ENCODE results near the gene BABAM2. TPM values are rescaled to one million over a fixed set of nuclear protein-coding genes. Genes with fewer than 3 reads are reported as not detected.
"Not testable (repeated sequence)": the region's sequence is repeated elsewhere in the genome, so short reads cannot be mapped to it uniquely, and the experiment has no call there.

Gene BABAM2
- total and polyA plus RNA-seq, 7 donors: 34.2 to 74.5 (median 52.3) TPM

DNA sequence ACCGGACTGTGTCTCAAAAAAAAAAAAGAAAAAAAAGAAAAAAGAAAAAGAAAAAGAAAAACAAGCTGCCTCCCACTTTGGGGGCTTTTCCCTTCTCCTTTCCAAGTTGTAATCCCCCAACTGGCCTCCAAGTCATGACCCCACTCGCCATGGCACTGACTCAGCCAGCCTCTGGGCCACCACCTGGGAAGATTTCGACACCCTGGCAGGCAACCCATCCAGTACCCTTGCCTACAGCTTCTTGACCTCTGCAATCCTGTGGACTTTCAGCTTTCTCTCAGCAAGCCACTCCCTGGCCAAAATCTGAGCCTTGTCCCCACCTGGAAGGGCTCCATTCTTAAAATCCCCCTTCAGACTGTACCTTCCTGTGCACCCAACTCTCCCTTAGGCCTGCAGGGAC is 479.8 kb downstream of the BABAM2 start:
- H3K4me3 ChIP-seq: no peak overlapping the region
- peak overlapping the region; percentile 63 for H3K27ac ChIP-seq
- WGBS, 3 donors: 50 to 59% (median 55%) methylated on average over 3 of the region's 3 CpGs
- H3K27me3 ChIP-seq (ENCODE audit: insufficient read depth in 3 of 3, low read length in 2 of 3): no peaks in the 10 kb centered on the region
- H3K4me1 ChIP-seq: peaks cover 25% of the 10 kb centered on the region
- peak; percentile 85 to 97 (median 91) for ATAC-seq
- no peaks in the 10 kb centered on the region for H3K9me3 ChIP-seq
- H3K36me3 ChIP-seq (ENCODE audit: insufficient read depth in 1 of 2, low read depth in 1 of 2): no peaks in the 10 kb centered on the region
- peak in 1 of 2 donors; percentile 88 for DNase-seq
- intact Hi-C loops (cut with DNase I): no loop called here
- TF ChIP-seq, protein P1, sequence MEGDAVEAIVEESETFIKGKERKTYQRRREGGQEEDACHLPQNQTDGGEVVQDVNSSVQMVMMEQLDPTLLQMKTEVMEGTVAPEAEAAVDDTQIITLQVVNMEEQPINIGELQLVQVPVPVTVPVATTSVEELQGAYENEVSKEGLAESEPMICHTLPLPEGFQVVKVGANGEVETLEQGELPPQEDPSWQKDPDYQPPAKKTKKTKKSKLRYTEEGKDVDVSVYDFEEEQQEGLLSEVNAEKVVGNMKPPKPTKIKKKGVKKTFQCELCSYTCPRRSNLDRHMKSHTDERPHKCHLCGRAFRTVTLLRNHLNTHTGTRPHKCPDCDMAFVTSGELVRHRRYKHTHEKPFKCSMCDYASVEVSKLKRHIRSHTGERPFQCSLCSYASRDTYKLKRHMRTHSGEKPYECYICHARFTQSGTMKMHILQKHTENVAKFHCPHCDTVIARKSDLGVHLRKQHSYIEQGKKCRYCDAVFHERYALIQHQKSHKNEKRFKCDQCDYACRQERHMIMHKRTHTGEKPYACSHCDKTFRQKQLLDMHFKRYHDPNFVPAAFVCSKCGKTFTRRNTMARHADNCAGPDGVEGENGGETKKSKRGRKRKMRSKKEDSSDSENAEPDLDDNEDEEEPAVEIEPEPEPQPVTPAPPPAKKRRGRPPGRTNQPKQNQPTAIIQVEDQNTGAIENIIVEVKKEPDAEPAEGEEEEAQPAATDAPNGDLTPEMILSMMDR (IDR thresholded peaks at IDR 0.05): peak; percentile 3

DNA sequence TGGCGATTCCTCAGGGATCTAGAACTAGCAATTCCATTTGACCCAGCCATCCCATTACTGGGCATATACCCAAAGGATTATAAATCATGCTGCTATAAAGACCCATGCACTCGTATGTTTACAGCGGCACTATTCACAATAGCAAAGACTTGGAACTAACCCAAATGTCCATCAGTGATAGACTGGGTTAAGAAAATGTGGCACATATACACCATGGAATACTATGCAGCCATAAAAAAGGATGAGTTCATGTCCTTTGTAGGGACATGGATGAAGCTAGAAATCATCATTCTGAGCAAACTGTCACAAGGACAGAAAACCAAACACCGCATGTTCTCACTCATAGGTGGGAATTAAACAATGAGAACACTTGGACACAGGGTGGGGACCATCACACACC is 481.2 kb downstream of the BABAM2 start:
- ATAC-seq; intact Hi-C loops (cut with DNase I); H3K27ac ChIP-seq; H3K9me3 ChIP-seq; DNase-seq; H3K27me3 ChIP-seq (ENCODE audit: insufficient read depth in 3 of 3, low read length in 2 of 3); H3K4me3 ChIP-seq; H3K36me3 ChIP-seq (ENCODE audit: insufficient read depth in 1 of 2, low read depth in 1 of 2): not testable (repeated sequence)
- WGBS, 3 donors: 79 to 83% (median 80%) methylated on average over 4 of the region's 4 CpGs
- H3K4me1 ChIP-seq: peaks cover 15% of the 10 kb centered on the region

DNA sequence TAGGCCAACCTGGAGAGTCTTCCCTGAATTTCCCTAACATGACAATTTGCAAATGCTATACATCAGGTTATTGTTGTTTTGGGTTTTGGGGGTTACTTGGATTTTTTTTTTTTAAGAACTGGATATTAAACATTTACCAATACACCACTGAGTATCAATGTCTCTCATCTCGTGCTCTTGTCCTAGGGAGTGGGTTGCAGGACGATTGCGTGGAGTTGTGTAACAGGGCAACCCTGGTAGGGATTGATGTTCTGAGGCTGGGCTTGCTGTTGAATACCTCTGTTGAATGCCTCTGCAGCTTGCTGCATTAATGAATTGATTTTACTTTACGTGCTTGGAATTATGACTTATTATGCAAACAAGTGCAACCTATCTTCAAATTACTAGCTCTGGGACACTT is 483.3 kb downstream of the BABAM2 start:
- DNase-seq: no peak
- no peaks in the 10 kb centered on the region for H3K27me3 ChIP-seq (ENCODE audit: insufficient read depth in 3 of 3, low read length in 2 of 3)
- peaks cover 24% of the 10 kb centered on the region for H3K4me1 ChIP-seq
- 80 to 84% (median 81%) methylated on average over 4 of the region's 4 CpGs for WGBS, 3 donors
- TF ChIP-seq, protein P1 (IDR thresholded peaks at IDR 0.05): no peak
- H3K27ac ChIP-seq: no peak overlapping the region
- H3K36me3 ChIP-seq (ENCODE audit: insufficient read depth in 1 of 2, low read depth in 1 of 2): no peaks in the 10 kb centered on the region
- intact Hi-C loops (cut with DNase I): no loop called here
- no peak for ATAC-seq
- no peak overlapping the region for H3K4me3 ChIP-seq
- no peaks in the 10 kb centered on the region for H3K9me3 ChIP-seq

DNA sequence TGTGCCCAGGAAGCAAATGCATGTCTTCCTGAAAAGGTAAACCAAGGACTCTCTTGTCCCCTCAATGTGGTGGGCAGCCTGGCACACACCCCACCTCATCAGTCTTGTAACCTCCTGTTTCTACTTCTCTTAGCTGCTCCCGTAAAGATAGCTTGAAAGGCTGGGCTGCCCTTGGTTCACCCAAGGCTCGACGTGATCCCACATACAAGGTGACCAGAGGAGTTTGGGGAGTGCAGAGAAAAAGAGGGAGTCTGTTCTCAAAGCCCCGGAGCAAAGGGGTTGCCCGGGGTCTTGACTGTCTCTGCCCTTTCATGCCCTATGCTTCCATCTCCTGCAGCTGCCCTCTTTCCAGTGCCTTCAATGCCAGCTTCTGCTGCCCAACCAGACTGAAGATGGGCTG is 483.8 kb downstream of the BABAM2 start:
- H3K4me3 ChIP-seq: no peak overlapping the region
- 64 to 86% (median 66%) methylated on average over 5 of the region's 5 CpGs for WGBS, 3 donors
- intact Hi-C loops (cut with DNase I): no loop called here

DNA sequence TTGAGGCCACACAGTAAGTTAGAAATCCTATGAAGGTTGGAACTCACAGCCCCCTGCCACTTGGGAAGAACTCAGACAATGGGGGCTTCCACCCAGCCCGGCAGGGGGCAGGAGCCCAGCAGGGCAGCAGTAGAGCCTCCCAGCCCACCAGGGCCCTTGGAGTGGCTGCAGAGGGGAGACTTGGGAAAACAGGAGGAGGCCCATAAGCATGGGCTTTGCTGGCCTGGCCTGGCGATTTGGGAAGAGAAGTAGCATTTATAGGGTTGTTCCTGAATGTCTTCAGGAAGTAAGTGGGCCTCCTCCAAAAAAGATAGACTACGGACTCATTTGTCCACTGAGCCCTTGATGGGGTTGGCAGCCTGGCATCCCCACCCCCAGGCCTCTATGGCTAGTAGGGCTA is 484.7 kb downstream of the BABAM2 start:
- peaks cover 24% of the 10 kb centered on the region for H3K4me1 ChIP-seq
- H3K36me3 ChIP-seq (ENCODE audit: insufficient read depth in 1 of 2, low read depth in 1 of 2): no peaks in the 10 kb centered on the region
- intact Hi-C loops (cut with DNase I): loop anchor here in 1 of 2 donors (5.0 kb wide), 1 partner anchor 143 kb away; no protein-coding TSS in a partner anchor
- H3K27ac ChIP-seq: no peak overlapping the region
- ATAC-seq (no peak), DNase-seq (peak in 1 of 2 donors; percentile 29)
- 88 to 91% (median 88%) methylated on average over 3 of the region's 3 CpGs for WGBS, 3 donors
- no peaks in the 10 kb centered on the region for H3K9me3 ChIP-seq
- TF ChIP-seq, protein P1 (IDR thresholded peaks at IDR 0.05): no peak
- H3K27me3 ChIP-seq (ENCODE audit: insufficient read depth in 3 of 3, low read length in 2 of 3): no peaks in the 10 kb centered on the region
- H3K4me3 ChIP-seq: no peak overlapping the region

More for the DNA sequence above, 483.8 kb downstream of the BABAM2 start:
- Histone ChIP-seq H3K27ac (no peak overlapping the region), H3K4me1 (peaks cover 29% of the 10 kb centered on the region), H3K36me3 (ENCODE audit: insufficient read depth in 1 of 2, low read depth in 1 of 2) (no peaks in the 10 kb centered on the region), H3K27me3 (ENCODE audit: insufficient read depth in 3 of 3, low read length in 2 of 3) (no peaks in the 10 kb centered on the region), H3K9me3 (no peaks in the 10 kb centered on the region)
- no peak for ATAC-seq
- peak in 1 of 2 donors; percentile 14 for DNase-seq
- TF ChIP-seq, protein P1 (IDR thresholded peaks at IDR 0.05): no peak
